Retinal pigment epithelial cell (primary cell): Measurements from ENCODE around the gene INCENP.

ENCODE experiments used
- DNase-seq: peaks from one replicate; pipeline ENCODE4 v3.0.0-alpha.2; 2010; ENCODE audit warnings: low read depth
- H3K4me3 ChIP-seq: 2 replicates; pipeline ENCODE4 v1.5.1; 2011; ENCODE audit warnings: mild to moderate bottlenecking, low read length, control low read depth, moderate library complexity
- TF ChIP-seq, protein P1 (sequence below): conservative IDR thresholded peaks from 2 replicates; pipeline ENCODE4 v1.5.1; 2011; ENCODE audit warnings: low read depth, low read length, control low read depth, inconsistent platforms

The INCENP gene

DNA sequence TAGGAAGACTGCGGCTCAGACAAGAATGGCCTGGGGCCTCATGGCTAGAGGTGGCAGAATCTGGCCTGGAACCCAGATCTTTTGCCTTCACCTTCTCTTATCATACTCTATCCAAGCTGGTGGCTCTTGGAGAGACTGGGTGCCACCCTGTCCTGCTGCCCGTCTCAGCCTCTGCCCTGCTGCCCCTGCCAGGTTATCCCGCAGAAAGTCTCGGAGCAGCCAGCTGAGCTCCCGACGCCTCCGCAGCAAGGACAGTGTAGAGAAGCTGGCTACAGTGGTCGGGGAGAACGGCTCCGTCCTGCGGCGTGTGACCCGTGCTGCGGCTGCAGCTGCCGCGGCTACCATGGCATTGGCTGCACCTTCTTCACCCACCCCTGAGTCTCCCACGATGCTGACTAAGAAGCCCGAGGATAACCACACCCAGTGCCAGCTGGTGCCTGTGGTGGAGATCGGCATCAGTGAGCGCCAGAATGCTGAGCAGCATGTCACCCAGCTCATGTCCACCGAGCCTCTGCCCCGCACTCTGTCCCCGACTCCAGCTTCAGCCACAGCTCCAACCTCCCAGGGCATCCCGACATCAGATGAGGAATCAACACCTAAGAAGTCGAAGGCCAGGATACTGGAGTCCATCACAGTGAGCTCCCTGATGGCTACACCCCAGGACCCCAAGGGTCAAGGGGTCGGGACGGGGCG is 5.9 kb downstream of the INCENP start:
- no peak for DNase-seq

DNA sequence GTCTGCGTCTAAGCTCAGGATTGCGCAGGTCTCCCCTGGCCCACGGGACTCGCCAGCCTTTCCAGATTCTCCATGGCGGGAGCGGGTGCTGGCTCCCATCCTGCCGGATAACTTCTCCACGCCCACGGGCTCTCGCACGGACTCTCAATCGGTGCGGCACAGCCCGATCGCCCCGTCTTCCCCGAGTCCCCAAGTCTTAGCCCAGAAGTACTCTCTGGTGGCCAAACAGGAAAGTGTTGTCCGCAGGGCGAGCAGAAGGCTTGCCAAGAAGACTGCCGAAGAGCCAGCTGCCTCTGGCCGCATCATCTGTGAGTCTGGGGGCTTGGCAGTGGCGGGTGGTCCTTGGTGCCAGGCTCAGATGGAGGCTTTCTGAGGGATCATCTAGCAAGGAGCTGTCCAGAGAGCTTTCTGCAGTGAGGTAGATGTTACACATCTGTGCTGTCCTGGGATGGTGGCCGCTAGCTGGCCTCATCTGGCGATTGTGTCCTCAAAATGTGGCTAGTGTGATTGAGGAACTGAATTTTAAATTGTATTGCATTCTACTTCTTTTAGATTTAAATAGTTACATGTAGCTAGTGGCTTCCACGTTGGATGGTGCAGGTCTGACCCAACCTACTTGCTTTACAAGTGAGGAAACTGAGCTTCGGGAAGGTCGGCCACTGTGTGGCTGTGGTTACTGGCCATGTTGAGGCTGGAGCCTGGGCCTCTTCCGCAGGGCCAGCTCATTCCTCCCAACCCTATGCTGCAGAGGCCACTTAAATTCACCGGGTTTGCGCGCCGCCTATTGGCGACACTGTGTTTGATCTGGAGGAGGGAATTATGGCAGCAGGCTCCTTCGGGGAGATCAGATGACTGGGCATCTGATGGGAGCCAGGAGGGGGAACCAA is 6.7 kb downstream of the INCENP start:
- no peak overlapping the region for H3K4me3 ChIP-seq
- TF ChIP-seq, protein P1, sequence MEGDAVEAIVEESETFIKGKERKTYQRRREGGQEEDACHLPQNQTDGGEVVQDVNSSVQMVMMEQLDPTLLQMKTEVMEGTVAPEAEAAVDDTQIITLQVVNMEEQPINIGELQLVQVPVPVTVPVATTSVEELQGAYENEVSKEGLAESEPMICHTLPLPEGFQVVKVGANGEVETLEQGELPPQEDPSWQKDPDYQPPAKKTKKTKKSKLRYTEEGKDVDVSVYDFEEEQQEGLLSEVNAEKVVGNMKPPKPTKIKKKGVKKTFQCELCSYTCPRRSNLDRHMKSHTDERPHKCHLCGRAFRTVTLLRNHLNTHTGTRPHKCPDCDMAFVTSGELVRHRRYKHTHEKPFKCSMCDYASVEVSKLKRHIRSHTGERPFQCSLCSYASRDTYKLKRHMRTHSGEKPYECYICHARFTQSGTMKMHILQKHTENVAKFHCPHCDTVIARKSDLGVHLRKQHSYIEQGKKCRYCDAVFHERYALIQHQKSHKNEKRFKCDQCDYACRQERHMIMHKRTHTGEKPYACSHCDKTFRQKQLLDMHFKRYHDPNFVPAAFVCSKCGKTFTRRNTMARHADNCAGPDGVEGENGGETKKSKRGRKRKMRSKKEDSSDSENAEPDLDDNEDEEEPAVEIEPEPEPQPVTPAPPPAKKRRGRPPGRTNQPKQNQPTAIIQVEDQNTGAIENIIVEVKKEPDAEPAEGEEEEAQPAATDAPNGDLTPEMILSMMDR, result no peak
- DNase-seq, result no peak

More for the DNA sequence above, 5.9 kb downstream of the INCENP start:
- TF ChIP-seq, protein P1, result no peak
- H3K4me3 ChIP-seq, result no peak overlapping the region

DNA sequence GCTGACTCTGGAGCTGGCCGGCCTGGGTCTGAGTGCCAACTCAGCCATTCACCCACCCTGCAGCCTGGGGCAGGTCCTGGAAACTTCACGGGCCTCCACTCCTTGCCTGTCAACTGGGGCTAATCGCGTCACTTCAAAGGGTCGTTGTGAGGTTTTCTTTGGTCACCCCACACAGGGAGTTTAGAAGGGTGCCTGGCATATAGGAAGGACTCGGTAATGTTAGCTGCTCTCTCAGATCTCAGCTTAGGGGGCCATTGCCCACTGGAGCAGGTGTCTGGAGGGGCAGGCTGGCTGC is 7.3 kb downstream of the INCENP start:
- TF ChIP-seq, protein P1, result no peak
- DNase-seq, result no peak
- no peak overlapping the region for H3K4me3 ChIP-seq

DNA sequence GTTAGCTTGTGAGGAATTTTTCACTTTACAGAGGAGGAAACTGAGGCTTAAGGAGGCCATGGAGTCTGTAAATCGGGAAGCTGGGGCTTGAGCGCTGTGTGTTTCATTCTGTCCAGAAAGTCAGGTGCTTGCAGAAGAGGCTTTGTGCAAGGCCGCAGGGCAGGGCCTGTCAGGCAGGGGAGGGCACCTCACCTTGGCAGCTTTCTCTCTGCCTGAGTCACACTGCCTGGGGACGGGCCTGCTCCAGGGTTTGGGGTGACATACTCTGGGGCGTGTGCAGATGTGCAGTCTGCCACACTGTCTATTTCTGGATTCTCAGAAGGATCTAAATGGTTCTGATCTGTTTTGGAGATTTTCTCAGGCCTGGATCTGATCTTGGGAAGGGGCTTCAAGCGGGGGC is 8.4 kb downstream of the INCENP start:
- TF ChIP-seq, protein P1, result no peak
- no peak for DNase-seq
- no peak overlapping the region for H3K4me3 ChIP-seq

DNA sequence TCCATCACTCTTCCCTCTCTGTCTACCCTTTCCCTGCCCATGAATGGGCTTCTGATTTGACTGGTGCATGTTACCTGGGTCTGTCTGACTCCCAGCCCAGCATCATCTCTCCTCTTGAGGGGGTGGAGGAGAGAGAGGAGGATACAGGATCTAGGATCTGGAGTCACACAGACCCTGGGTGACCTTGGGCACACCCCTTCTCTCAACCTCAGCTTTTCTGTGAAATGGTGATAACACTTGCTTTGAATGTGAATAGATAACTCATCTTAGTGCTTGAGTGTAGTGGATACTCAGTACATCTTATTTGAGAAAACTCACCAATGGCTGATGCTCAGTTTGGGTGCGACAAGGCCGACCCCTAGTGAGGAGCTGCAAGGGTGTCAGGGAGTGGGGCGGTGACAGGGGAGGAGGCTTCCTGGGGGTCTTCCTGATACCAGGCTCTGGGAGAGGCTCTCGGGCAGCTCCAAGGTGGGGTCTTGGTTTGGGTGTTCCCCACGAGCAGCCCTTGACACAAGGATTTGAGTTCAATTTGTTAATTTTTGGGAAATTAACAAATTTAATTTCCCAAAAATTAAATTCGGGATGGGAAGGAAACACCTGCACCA is 9.0 kb downstream of the INCENP start:
- no peak overlapping the region for H3K4me3 ChIP-seq
- no peak for DNase-seq
- TF ChIP-seq, protein P1, result no peak

DNA sequence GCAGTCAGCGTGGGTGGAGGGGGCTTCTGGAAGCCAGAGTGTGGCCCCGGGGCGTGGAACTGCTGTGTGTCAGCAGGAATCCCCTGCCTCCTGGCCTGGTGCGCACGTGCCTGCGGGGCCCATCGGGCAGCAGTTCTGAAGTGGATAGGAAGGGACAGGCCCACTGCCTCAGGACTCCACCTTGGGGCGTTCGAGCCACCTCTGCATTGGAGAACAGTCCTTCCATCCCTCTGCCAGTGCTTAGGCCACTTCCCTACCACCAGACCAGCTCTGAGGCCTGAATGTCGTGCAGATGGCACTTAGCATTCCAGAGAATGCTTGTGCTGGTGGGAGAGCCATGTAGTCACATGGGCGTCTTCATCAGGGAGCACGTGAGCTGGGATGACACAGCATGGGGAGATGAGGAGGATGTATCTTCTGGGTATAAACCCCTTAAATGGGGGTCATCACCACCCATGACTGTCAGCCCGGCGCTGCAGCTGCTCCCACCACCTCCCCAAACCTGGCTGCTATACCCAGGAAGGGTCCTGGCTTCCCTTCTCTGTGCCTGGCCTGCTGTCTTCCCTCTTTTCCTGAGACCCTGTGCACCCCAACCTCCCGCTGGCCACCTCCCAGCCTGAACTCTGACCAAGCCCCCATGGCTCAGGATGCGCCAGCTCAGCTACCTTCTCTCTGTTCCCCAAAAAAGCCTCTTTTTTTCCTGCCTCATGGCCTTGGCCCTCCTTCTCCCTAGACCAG is 9.7 kb downstream of the INCENP start:
- TF ChIP-seq, protein P1, result no peak
- H3K4me3 ChIP-seq, result no peak overlapping the region

More for the DNA sequence above, 9.7 kb downstream of the INCENP start:
- DNase-seq, result no peak
